HG03571 (cell line): Measurements from ENCODE around the gene TBPL1.

Source experiments
- ATAC-seq: cut with Tn5 transposase; IDR thresholded peaks from one replicate; pipeline ENCODE4 v1.9.1; 2021; ENCODE audit not compliant: unreplicated experiment

Gene TBPL1

DNA sequence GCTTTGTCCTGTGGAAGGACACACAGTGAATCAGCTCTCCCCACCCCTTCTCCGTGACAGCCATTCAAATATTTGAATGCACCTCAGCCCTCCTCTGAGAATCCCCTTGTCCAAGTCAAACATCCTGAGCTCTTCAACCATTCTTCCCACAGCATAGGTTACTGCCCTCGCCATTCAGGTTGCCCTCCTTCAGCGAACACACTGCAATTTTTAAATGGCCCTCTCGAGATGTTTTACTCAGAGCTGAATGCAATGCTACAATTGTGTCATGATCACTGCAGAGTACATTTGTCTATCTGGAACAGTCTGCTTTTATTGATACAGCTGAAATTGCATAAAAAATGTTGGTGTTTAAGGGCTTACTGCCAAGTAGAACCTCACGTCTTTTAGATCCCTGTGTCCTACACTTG is 50.5 kb downstream of the TBPL1 start:
- ATAC-seq: no peak

- ATAC-seq: no peak
These were observed 51.7 kb downstream of the TBPL1 start for GRCh38 chr6:134004714-134005113.

DNA sequence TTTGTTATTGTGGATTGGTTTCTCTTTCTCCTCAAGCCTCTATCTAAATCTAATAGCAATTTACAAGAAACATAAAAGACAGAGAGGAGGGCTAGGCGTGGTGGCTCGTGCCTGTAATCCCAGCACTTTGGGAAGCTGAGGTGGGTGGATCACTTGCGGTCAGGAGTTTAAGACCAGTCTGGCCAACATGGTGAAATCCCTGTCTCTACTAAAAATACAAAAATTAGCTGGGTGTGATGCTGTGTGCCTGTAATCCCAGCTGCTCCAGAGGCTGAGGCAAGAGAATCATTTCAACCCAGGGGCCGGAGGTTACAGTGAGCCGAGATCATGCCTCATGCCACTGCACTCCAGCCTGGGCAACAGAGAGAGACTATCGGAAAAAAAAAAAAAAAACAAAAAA is 52.8 kb downstream of the TBPL1 start:
- no peak for ATAC-seq

DNA sequence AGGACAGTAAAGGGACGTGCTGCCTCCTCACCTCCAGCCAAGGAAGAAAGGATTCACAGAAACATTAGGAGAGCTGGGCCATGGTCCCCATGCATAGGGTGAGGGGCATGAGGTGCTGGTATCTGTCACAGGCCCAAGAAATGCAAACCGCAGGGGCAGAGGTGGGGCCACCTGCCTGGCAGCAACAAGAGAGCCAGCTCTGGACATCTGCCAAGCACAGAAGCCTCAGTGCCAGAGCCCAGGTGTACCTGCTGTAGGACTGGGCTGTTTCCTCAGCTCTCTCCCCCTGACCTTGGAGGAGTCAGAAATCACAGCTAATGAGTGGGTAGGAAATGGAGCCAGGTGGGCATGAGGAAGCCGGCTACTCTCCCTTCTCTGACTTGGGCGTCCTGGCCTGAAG is 54.1 kb downstream of the TBPL1 start:
- no peak for ATAC-seq

- ATAC-seq: no peak
These were observed 56.9 kb downstream of the TBPL1 start for GRCh38 chr6:134009876-134010275.

DNA sequence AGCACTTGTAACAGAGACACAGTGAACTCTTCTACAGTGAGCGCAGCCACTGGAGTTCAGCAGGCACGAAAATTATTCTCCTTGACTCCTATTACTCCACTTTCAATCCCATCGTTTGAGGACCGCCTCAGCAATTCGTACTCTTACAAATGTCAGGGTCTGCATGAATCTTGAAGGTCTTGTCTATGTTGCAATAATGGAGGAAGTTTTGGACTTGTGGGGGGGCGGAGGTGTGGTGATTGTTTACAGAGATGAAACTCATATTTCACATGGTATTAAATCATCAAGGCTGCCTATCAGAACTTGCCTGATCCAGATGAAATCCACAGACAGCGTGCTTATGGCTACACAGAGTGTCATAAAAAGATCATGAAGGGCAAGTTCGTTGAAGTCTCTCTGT is 57.4 kb downstream of the TBPL1 start:
- no peak for ATAC-seq

- no peak for ATAC-seq
These were observed 58.0 kb downstream of the TBPL1 start for GRCh38 chr6:134010974-134011373.

DNA sequence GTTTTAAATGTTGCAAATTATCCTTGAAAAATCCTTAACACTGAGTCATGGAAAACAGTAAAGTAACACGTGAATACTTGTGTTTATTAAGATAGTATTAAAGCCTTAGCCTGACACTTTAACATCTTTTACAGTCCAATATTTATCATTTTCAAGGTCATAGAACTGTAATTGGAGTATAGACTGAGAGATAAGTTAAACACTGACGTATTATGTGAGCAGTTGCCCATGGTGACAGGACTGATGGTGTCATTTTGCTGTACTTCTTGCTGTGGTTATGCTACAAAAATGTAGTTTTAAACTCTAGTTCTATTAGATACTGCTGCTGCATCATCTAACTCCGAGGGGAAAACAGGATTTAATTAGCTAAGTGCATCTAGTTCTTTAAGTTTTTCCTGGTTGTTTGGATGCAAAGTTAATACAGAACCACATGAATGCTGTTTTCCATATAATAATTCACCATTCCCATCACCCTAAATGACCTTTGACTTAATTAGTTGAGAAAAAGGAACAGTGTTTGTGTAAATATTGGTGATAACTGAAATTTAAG is 61.6 kb downstream of the TBPL1 start:
- no peak for ATAC-seq

DNA sequence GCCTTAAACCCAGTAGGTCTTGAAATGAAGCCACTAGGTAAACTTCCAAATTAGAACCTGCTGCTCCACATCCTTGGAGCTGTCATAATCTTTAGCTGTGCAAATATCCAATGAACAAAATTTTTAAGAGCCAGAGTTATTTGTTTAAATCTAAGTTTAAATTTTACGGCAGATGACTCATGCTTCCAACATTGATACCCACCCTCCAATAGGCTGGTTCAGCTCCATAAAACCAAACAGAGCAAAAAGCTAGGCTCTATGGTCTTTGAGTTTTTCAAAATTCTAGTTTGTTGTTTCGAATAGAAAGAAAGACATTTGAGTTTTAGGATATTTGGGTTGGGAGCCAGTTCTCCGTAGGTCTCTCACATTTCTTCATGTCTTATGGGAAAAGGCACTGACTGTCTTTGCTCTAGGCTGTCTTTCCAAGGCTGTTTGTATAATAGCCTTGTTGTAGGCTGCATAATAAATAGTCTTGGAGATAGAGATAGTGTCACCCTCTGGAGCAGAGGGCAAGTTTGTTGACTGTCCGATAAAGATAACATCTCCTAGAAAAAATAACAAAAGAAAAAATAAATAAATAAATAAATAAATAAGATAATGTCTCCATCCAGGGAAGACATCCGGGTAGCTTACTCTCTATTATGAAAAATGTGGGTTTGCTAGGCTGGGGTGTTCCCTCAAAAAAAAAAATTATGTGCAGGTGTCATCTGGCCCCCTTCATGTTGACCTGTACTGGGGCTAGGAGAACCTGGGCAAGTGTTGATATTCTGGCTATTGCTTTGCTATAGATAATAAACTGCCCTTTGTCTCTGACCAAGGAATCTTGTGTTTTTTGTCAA is 62.9 kb downstream of the TBPL1 start:
- ATAC-seq: no peak

DNA sequence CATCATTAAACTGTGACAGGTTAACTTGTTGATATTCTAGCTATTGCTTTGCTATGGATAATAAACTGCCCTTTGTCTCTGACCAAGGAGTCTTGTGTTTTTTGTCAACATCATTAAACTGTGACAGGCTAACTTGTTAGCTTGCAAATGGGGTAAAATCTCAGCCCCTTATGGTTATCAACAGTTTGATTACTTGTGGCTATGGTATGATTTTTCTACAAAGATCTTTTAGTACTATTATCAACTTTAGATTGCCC is 63.5 kb downstream of the TBPL1 start:
- ATAC-seq: no peak

DNA sequence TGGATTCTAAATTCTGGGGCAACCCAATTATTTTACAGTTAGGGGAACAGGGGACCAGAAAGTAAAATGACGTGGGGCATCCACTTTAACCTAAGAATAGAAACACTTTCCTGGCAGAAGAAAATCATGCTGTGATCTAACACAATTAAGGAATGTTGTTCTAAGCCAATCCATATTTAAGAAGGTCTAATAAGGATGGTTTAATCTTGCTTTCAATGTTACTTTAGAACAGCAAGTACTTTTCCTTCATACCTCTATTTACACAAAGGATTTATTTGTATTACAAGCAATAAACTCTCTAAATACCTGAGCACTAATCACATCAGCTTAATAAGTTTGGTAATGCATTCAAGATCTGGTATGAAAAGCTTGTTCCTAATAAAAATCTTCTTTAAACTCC is 67.0 kb downstream of the TBPL1 start:
- no peak for ATAC-seq

DNA sequence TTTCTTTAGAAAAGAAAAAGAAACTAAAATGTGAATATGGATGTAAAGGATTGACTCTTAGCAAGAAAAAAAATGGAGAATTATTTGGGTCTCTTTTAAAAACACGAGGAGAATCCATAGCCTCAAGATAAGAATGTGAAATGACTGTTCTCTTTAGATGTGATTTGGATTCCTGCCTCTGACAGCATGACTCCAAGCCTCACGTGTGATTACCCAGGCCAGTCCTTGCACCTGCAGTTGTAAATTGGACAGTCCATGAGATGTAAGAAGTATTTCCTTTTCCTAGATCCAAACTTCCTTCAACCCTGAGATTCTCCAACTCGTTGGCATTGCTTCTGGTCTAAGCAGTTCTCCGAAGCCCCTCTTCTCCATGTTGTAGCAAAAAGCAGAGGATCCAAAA is 67.5 kb downstream of the TBPL1 start:
- no peak for ATAC-seq

DNA sequence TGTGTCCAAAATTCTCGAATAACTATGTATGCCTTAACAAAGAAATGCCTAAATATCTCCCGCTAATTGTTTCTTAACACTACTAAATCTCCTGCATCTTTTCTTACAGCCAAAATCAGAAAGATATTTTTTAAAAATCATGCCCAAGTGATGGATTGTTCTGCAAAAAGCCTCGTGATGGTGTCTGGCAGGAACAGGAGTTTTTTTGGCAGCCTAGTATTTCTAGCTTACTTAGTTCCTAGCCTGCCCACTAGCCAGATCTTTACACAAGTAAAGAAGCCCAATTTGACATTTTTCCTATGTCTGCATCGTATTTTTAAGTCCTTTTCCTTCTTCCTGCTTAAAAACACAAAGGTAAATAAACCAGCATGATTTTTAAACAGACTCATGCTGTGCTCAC is 67.9 kb downstream of the TBPL1 start:
- ATAC-seq: no peak

- no peak for ATAC-seq
These were observed 68.5 kb downstream of the TBPL1 start for GRCh38 chr6:134021396-134022122.

- no peak for ATAC-seq
These were observed 69.6 kb downstream of the TBPL1 start for GRCh38 chr6:134022650-134023049.

- no peak for ATAC-seq
These were observed 73.6 kb downstream of the TBPL1 start for GRCh38 chr6:134026597-134026996.

DNA sequence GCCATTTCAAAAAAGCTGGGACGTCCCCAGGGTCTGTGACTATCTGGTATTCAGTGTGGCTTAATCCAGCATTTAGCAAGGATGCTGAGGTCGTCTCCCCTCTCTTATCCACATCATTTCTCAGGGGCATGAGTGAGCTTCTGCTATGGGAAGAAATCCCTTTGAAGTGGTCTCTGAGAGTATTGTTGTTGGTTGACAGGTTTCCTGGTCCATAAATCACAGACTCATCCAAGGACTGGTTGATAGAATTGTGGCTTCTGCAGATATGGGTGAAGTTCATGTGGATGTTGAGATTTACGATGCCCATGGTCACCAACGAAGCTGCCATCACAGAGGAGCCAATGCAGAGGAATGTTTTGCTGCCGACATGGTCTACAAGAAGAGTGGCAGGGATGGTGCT is 75.4 kb downstream of the TBPL1 start:
- ATAC-seq: no peak

DNA sequence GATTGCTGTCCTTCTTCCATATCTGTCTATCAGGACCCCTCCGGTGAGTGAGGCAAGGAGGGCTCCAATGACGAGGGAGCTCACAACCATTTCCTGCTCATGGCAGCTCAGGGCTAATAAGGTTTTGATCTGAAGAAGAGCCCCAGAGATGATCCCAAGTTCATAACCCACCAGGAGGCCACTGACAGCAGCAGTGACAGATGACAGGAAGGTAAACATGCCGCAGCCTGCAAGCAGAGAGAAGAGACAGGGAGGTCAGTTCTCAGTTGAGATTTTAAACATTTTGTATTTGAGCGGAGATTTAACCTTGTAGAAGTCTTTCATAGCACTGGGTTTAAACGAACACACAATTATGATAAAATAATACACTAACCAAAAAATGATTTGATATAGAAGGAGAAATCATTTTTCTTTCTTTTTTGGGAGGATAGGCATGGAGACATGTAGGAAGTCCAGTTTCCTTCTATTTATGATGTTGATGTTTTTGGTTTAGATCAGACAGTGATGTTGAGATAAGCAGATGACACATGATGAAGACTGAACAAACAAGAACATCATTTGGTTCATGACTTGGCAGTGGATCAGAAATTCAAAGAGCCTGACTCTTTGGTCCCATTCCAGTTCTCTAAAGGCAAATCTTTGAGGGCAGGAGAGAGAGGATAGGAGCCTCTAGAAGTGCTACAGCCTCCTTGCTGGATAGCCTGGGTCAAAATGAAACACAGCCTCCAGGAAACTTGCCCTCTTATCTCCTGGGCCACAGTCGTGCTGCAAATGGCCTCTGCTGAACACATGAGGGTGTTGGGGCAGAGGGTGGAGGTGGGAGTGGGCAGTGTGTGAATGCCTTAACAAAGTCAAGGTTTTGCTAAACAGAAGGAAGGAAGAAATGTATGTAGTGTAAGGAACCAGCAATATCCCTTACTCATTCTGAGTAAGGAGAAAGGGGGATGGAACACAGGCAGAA is 76.8 kb downstream of the TBPL1 start:
- ATAC-seq: no peak

- ATAC-seq: no peak
These were observed 78.8 kb downstream of the TBPL1 start for GRCh38 chr6:134031696-134032255.

- no peak for ATAC-seq
These were observed 81.5 kb downstream of the TBPL1 start for GRCh38 chr6:134034478-134034877.
